HEK293T (cell line): Measurements from ENCODE around the gene INSRR.

Experiments used
- FOXM1 ChIP-seq: fragments of 450-650 bp; IDR thresholded peaks from 2 replicates; pipeline ENCODE4 v1.6.1; 2017; ENCODE audit warnings: mild to moderate bottlenecking, borderline replicate concordance
- SP1 ChIP-seq: fragments of 450-650 bp; IDR thresholded peaks from 2 replicates; pipeline ENCODE4 v1.6.1; 2017

DNA sequence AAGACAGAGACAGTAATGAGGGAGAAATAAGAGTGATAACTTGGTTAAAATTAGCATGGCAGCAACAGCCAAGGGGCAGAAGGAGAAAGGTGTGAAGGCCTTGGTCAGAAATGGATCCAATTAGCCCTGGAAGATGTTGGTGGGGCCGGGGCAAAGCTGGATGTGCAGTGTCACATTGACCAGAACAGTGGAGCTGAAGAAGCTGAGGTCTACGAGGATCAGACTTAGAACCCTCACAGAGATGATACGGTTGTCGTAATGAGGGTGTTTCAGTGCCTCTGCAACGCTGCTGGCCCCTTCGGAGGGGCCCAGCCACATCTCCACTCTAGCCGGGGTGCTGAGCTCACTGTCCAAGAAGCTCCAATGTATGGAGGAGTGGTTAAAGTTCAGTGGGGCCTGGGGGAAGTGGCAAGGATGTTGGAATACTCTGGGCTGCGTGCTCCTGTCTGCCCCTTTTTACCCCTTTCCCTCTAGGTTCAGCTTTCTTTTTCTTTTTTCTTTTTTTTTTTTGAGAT, 56.4 kb downstream of the INSRR start:
- no peak for TF ChIP-seq FOXM1
- TF ChIP-seq SP1, result no peak
